ENCODE data around the gene FKBP3. TPM values are rescaled to one million over a fixed set of nuclear protein-coding genes. Genes with fewer than 3 reads are reported as not detected.
"Not testable (repeated sequence)": the region's sequence is repeated elsewhere in the genome, so short reads cannot be mapped to it uniquely, and the experiment has no call there.

Gene FKBP3
- total and polyA plus RNA-seq, 2 donors, result 64.8 to 198 TPM

DNA sequence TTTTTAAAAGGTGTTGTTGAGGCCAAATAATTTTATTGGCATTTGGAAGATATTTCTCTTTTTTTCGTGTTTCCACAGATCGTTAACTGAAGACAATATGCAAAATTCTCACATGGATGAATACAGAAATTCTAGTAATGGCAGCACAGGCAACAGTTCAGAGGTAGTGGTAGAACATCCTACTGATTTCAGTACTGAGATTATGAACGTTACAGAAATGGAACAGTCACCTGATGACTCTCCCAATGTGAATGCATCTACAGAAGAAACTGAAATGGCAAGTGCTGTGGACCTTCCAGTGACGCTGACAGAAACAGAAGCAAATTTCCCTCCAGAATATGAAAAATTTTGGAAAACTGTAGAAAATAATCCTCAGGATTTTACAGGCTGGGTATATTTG is 39.1 kb downstream of the FKBP3 start:
- peaks cover 11 to 12% of the 10 kb centered on the region in 2 donors for H3K36me3 ChIP-seq (ENCODE audit: control insufficient read depth in 2 of 2, insufficient read depth in 2 of 2, low read length in 1 of 2)

DNA sequence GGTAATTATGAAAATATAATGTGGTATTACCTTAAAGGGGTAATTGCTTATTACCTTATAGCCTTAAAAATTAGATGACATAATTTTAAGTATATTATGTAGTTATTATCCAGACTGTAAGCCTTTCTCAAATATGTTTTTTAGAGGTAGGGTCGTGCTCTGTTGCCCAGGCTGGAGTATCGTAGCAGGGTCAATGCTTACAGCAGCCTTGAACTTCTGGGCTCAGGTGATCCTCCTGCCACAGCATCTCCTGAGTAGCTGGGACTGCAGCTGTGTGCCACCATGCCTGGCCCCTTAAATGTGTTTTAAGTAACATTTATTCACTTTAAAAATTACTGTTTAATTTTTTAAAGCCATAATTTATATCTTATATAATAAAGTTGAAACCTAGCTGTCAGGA is 40.0 kb downstream of the FKBP3 start:
- Histone ChIP-seq H3K27ac (ENCODE audit: low read depth in 1 of 2, low read length in 1 of 2) (no peak overlapping the region), H3K27me3 (ENCODE audit: control insufficient read depth in 2 of 2, insufficient read depth in 1 of 2, low read length in 1 of 2) (no peaks in the 10 kb centered on the region), H3K36me3 (ENCODE audit: control insufficient read depth in 2 of 2, insufficient read depth in 2 of 2, low read length in 1 of 2) (peaks cover 8 to 11% of the 10 kb centered on the region in 2 donors), H3K9me3 (ENCODE audit: control insufficient read depth in 2 of 2, insufficient read depth in 1 of 2, low read length in 1 of 2) (no peaks in the 10 kb centered on the region), H3K4me3 (ENCODE audit: low read length in 2 of 2) (no peak overlapping the region), H3K4me1 (ENCODE audit: control insufficient read depth in 2 of 2, insufficient read depth in 2 of 2, low read length in 2 of 2) (no peaks in the 10 kb centered on the region)
- 97% methylated on average over 2 of the region's 2 CpGs for WGBS
- DNase-seq (ENCODE audit: low read depth in 6 of 9, low spot score in 9 of 9), result no peak

More for the DNA sequence above, 39.1 kb downstream of the FKBP3 start:
- Histone ChIP-seq H3K27me3 (ENCODE audit: control insufficient read depth in 2 of 2, insufficient read depth in 1 of 2, low read length in 1 of 2) (no peaks in the 10 kb centered on the region), H3K9me3 (ENCODE audit: control insufficient read depth in 2 of 2, insufficient read depth in 1 of 2, low read length in 1 of 2) (no peaks in the 10 kb centered on the region), H3K4me3 (ENCODE audit: low read length in 2 of 2) (no peak overlapping the region), H3K4me1 (ENCODE audit: control insufficient read depth in 2 of 2, insufficient read depth in 2 of 2, low read length in 2 of 2) (no peaks in the 10 kb centered on the region), H3K27ac (ENCODE audit: low read depth in 1 of 2, low read length in 1 of 2) (no peak overlapping the region)
- 98% methylated on average over 4 of the region's 4 CpGs for WGBS
- no peak for DNase-seq (ENCODE audit: low read depth in 6 of 9, low spot score in 9 of 9)

DNA sequence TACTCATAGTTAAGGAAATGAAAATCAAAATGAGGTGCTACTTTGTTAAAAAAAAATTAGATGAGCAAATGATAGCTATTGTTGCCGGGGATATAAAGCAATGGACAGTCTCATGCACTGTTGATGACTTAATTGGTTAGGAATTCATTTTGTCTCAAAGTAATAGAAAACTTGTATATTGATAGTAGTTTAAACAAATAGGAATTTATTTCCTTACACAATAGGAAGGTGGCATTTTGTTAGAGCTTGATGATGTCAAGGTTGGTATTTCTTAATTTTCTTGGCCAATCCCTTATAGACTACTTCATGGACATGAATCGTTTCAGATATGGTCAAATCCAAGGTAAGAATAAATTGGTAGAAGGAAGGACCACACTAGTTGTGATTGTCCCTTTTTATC is 42.6 kb downstream of the FKBP3 start:
- no peak for DNase-seq (ENCODE audit: low read depth in 6 of 9, low spot score in 9 of 9)
- 96% methylated on average over 2 of the region's 2 CpGs for WGBS
- H3K27ac ChIP-seq (ENCODE audit: low read depth in 1 of 2, low read length in 1 of 2), result no peak overlapping the region
- H3K4me3 ChIP-seq (ENCODE audit: low read length in 2 of 2), result no peak overlapping the region
- no peaks in the 10 kb centered on the region for H3K9me3 ChIP-seq (ENCODE audit: control insufficient read depth in 2 of 2, insufficient read depth in 1 of 2, low read length in 1 of 2)
- no peaks in the 10 kb centered on the region for H3K4me1 ChIP-seq (ENCODE audit: control insufficient read depth in 2 of 2, insufficient read depth in 2 of 2, low read length in 2 of 2)
- no peaks in the 10 kb centered on the region for H3K27me3 ChIP-seq (ENCODE audit: control insufficient read depth in 2 of 2, insufficient read depth in 1 of 2, low read length in 1 of 2)
- H3K36me3 ChIP-seq (ENCODE audit: control insufficient read depth in 2 of 2, insufficient read depth in 2 of 2, low read length in 1 of 2), result peaks cover 7 to 8% of the 10 kb centered on the region in 2 donors

DNA sequence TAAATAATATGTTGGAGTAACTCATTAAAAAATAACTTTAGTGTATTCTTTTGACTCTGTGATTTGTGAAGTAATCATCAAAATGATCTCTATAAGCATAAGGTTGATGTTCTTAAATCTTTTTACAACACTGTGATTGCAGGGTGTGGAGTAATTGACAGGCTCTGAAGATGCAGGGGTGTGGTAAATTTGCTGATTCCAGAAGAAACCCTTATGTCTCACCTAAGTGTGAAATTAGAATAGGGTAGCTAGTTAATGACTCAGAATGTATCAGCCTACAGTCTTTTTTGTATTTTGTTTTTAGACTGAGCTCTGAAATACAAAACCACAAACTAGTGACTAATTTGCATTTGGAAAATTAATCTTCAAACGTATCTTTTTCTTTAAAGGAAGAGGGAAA is 44.5 kb downstream of the FKBP3 start:
- 62% methylated on average over 1 of the region's 1 CpG for WGBS
- Histone ChIP-seq H3K36me3 (ENCODE audit: control insufficient read depth in 2 of 2, insufficient read depth in 2 of 2, low read length in 1 of 2) (no peaks in the 10 kb centered on the region), H3K4me1 (ENCODE audit: control insufficient read depth in 2 of 2, insufficient read depth in 2 of 2, low read length in 2 of 2) (peaks cover 0 to 2% of the 10 kb centered on the region in 2 donors)

DNA sequence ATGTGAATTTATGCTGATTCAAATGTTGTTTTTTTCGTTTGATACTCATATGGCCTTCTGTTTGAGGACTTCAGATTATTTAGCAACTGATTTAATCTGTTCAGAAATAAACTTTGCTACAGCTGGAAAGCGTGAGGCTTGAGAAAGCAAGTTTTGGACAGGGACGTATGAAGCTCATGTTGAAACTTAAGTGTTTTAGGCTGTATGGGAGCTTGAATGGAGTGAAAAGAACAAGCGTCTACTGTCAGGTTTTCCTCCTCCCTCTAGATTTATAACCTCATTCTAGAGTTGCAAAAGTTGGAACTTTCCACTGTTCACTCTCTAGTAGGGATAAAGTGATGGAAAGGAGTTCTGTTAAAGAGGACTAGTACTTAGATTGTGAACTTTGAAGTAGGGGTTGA is 49.3 kb downstream of the FKBP3 start:
- Histone ChIP-seq H3K4me3 (ENCODE audit: low read length in 2 of 2) (peak overlapping the region; percentile 87 to 92), H3K27ac (ENCODE audit: low read depth in 1 of 2, low read length in 1 of 2) (no peak overlapping the region), H3K4me1 (ENCODE audit: control insufficient read depth in 2 of 2, insufficient read depth in 2 of 2, low read length in 2 of 2) (peaks cover 6 to 9% of the 10 kb centered on the region in 2 donors), H3K27me3 (ENCODE audit: control insufficient read depth in 2 of 2, insufficient read depth in 1 of 2, low read length in 1 of 2) (no peaks in the 10 kb centered on the region), H3K36me3 (ENCODE audit: control insufficient read depth in 2 of 2, insufficient read depth in 2 of 2, low read length in 1 of 2) (no peaks in the 10 kb centered on the region), H3K9me3 (ENCODE audit: control insufficient read depth in 2 of 2, insufficient read depth in 1 of 2, low read length in 1 of 2) (no peaks in the 10 kb centered on the region)
- WGBS, result 7% methylated on average over 4 of the region's 4 CpGs
- peak in 7 of 9 donors; percentile 3 to 43 (median 8) for DNase-seq (ENCODE audit: low read depth in 6 of 9, low spot score in 9 of 9)

More for the DNA sequence above, 44.5 kb downstream of the FKBP3 start:
- DNase-seq (ENCODE audit: low read depth in 6 of 9, low spot score in 9 of 9), result no peak
- Histone ChIP-seq H3K9me3 (ENCODE audit: control insufficient read depth in 2 of 2, insufficient read depth in 1 of 2, low read length in 1 of 2) (no peaks in the 10 kb centered on the region), H3K4me3 (ENCODE audit: low read length in 2 of 2) (no peak overlapping the region), H3K27me3 (ENCODE audit: control insufficient read depth in 2 of 2, insufficient read depth in 1 of 2, low read length in 1 of 2) (no peaks in the 10 kb centered on the region), H3K27ac (ENCODE audit: low read depth in 1 of 2, low read length in 1 of 2) (no peak overlapping the region)

DNA sequence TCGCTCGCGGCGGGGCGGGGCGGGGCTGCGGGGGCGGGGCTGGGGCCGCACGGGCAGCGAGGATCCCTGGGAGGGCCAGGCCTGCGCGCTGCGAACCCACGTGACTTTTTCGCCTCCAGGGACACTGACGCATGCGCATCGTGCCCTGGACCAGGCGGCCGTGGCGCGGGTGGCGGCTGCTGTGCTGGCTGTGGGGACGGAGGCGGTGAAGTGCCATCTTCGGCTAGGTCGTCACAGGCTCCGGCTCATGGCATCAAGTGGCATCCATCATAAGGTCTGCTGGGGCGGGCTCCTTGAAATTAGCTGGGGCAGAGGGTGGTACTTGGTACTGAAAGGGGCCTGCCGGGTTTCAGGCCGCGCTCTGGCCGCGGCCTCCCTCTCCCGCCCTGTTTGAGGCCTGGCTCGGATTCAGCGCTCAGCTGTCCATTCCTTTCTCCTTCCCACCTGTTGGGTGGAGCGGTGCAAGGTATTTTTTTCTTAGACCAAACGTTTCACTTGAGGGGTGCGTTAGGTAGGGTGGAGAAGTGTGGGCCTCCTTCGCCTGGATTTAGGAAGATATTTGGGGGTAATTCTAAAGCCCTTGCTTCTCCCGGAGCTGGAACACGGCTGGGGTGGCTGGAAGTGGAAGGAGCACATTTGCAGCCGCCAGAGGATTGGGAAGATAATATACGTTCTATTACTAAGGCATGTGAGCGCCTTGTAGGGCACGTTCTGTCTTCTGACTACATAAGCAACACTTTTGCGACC is 50.1 kb downstream of the FKBP3 start, which contains the start of gene PRPF39:
Gene PRPF39 (plus strand): TSS at position 141 of the 747 bp plus-strand sequence. CDS start 11,124 bp downstream, outside the sequence.
- H3K27ac ChIP-seq (ENCODE audit: low read depth in 1 of 2, low read length in 1 of 2), result peak within 1 kb of the TSS; percentile 44 to 77
- peaks cover 6 to 9% of the 10 kb centered on the region in 2 donors for H3K4me1 ChIP-seq (ENCODE audit: control insufficient read depth in 2 of 2, insufficient read depth in 2 of 2, low read length in 2 of 2)
- 1% methylated on average over 49 of the region's 49 CpGs for WGBS
- no peaks in the 10 kb centered on the region for H3K9me3 ChIP-seq (ENCODE audit: control insufficient read depth in 2 of 2, insufficient read depth in 1 of 2, low read length in 1 of 2)
- peak; percentile 75 to 95 (median 87) for DNase-seq (ENCODE audit: low read depth in 6 of 9, low spot score in 9 of 9)
- no peaks in the 10 kb centered on the region for H3K27me3 ChIP-seq (ENCODE audit: control insufficient read depth in 2 of 2, insufficient read depth in 1 of 2, low read length in 1 of 2)
- H3K4me3 ChIP-seq (ENCODE audit: low read length in 2 of 2), result peak within 1 kb of the TSS; percentile 87 to 92
- H3K36me3 ChIP-seq (ENCODE audit: control insufficient read depth in 2 of 2, insufficient read depth in 2 of 2, low read length in 1 of 2), result no peaks in the 10 kb centered on the region

DNA sequence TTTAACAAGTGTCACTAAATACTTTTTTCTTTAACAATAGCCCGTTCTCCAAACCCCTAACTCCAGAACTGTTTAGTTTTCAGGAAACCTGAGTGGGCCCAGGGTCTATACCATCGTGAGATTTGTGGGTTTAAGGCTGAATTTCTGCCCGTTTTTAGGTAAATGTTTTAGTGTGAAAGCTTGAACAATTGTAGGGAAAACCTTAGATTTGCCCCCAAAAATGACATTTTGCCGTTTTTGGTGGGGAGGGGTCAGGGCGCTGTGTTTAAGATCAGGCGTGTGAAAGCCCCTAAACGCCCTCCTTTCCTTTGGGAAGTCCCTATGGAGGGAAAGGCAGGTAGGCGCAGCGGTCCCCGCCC is 50.7 kb downstream of the FKBP3 start:
- WGBS, result 1% methylated on average over 10 of the region's 10 CpGs
- no peaks in the 10 kb centered on the region for H3K9me3 ChIP-seq (ENCODE audit: control insufficient read depth in 2 of 2, insufficient read depth in 1 of 2, low read length in 1 of 2)

DNA sequence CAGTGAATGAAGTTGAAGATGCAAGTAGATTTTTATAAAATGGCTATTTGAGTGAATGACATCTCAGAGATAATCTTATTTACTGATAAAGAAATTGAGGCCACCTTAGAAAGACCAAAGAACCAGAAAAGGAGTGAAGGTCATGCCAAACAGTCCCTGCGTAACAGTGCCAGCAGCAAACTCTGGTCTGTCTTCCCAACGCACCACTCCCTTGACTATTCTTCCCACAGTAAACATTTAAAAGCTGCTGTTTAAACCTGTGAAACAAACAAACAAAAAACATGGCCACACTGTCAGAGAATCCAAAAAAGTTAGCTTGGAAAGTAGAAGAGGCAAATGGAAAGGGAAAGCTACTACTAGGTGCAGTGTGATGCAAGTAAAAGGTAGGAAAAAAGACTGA is 51.9 kb downstream of the FKBP3 start:
- Histone ChIP-seq H3K27me3 (ENCODE audit: control insufficient read depth in 2 of 2, insufficient read depth in 1 of 2, low read length in 1 of 2) (no peaks in the 10 kb centered on the region), H3K9me3 (ENCODE audit: control insufficient read depth in 2 of 2, insufficient read depth in 1 of 2, low read length in 1 of 2) (no peaks in the 10 kb centered on the region), H3K36me3 (ENCODE audit: control insufficient read depth in 2 of 2, insufficient read depth in 2 of 2, low read length in 1 of 2) (no peaks in the 10 kb centered on the region), H3K4me3 (ENCODE audit: low read length in 2 of 2) (no peak overlapping the region), H3K4me1 (ENCODE audit: control insufficient read depth in 2 of 2, insufficient read depth in 2 of 2, low read length in 2 of 2) (peaks cover 6 to 9% of the 10 kb centered on the region in 2 donors), H3K27ac (ENCODE audit: low read depth in 1 of 2, low read length in 1 of 2) (no peak overlapping the region)
- WGBS, result over 99% methylated on average over 2 of the region's 2 CpGs
- no peak for DNase-seq (ENCODE audit: low read depth in 6 of 9, low spot score in 9 of 9)

More for the DNA sequence above, 50.7 kb downstream of the FKBP3 start:
- H3K4me1 ChIP-seq (ENCODE audit: control insufficient read depth in 2 of 2, insufficient read depth in 2 of 2, low read length in 2 of 2), result peaks cover 6 to 9% of the 10 kb centered on the region in 2 donors
- peak overlapping the region in 1 of 2 donors; percentile 59 for H3K27ac ChIP-seq (ENCODE audit: low read depth in 1 of 2, low read length in 1 of 2)
- DNase-seq (ENCODE audit: low read depth in 6 of 9, low spot score in 9 of 9), result peak in 2 of 9 donors; percentile 14 to 17
- no peaks in the 10 kb centered on the region for H3K36me3 ChIP-seq (ENCODE audit: control insufficient read depth in 2 of 2, insufficient read depth in 2 of 2, low read length in 1 of 2)
- H3K4me3 ChIP-seq (ENCODE audit: low read length in 2 of 2), result peak overlapping the region; percentile 87 to 92
- H3K27me3 ChIP-seq (ENCODE audit: control insufficient read depth in 2 of 2, insufficient read depth in 1 of 2, low read length in 1 of 2), result no peaks in the 10 kb centered on the region

DNA sequence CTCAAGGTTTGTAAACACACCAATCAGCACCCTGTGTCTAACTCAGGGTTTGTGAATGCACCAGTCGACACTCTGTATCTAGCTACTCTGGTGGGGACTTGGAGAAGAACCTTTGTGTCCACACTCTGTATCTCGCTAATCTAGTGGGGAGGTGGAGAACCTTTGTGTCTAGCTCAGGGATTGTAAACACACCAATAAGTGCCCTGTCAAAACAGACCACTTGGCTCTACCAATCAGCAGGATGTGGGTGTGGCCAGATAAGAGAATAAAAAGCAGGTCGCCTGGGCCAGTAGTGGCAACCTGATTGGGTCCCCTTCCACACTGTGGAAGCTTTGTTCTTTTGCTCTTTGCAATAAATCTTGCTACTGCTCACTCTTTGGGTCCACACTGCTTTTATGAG is 53.2 kb downstream of the FKBP3 start:
- not testable (repeated sequence) for DNase-seq (ENCODE audit: low read depth in 6 of 9, low spot score in 9 of 9); H3K4me1 ChIP-seq (ENCODE audit: control insufficient read depth in 2 of 2, insufficient read depth in 2 of 2, low read length in 2 of 2); H3K4me3 ChIP-seq (ENCODE audit: low read length in 2 of 2); H3K27me3 ChIP-seq (ENCODE audit: control insufficient read depth in 2 of 2, insufficient read depth in 1 of 2, low read length in 1 of 2); H3K9me3 ChIP-seq (ENCODE audit: control insufficient read depth in 2 of 2, insufficient read depth in 1 of 2, low read length in 1 of 2); H3K36me3 ChIP-seq (ENCODE audit: control insufficient read depth in 2 of 2, insufficient read depth in 2 of 2, low read length in 1 of 2); H3K27ac ChIP-seq (ENCODE audit: low read depth in 1 of 2, low read length in 1 of 2)
- WGBS, result 96% methylated on average over 3 of the region's 3 CpGs

All from thymus (tissue), 11 donors.